Stimulated activated CD4-positive, alpha-beta T cell treated with anti-CD3 and anti-CD28 coated beads, Interleukin-15, amount 100 ng/mL, for 1 hour (primary cell): ENCODE data around the gene PGLYRP4.

Source experiments
- DNase-seq, 2 donors: peaks; one replicate each; pipeline ENCODE4 v3.0.0-alpha.2; 2020; ENCODE audit warnings: low read depth in 1 of 2, low spot score in 1 of 2

Gene PGLYRP4

GRCh38 chr1:153348511-153349362 lies at the start of gene PGLYRP4:
PGLYRP4 (minus strand) TSS chr1:153348841; CDS start chr1:153347932, 909 bp downstream.
- DNase-seq = no peak

GRCh38 chr1:153397924-153398651 lies 49.4 kb upstream of the PGLYRP4 start:
- DNase-seq = no peak

GRCh38 chr1:153397051-153397923 lies 48.6 kb upstream of the PGLYRP4 start:
- DNase-seq = no peak

GRCh38 chr1:153396461-153396860 lies 47.8 kb upstream of the PGLYRP4 start:
- no peak for DNase-seq

GRCh38 chr1:153395776-153396175 lies 47.1 kb upstream of the PGLYRP4 start:
- DNase-seq = no peak

GRCh38 chr1:153395136-153395685 lies 46.6 kb upstream of the PGLYRP4 start:
- DNase-seq = no peak

GRCh38 chr1:153394391-153394790 lies 45.8 kb upstream of the PGLYRP4 start:
- DNase-seq = no peak

- no peak for DNase-seq
These were observed 45.3 kb upstream of the PGLYRP4 start for GRCh38 chr1:153393926-153394325.

- DNase-seq = no peak
These were observed 44.2 kb upstream of the PGLYRP4 start for GRCh38 chr1:153392822-153393221.

- no peak for DNase-seq
These were observed 43.6 kb upstream of the PGLYRP4 start for GRCh38 chr1:153392258-153392657.

- no peak for DNase-seq
These were observed 42.5 kb upstream of the PGLYRP4 start, which contains the start of gene S100A8 for GRCh38 chr1:153390938-153391710. S100A8 (minus strand) TSS chr1:153391073; CDS start chr1:153390535, 538 bp downstream.

- DNase-seq = no peak
These were observed 41.6 kb upstream of the PGLYRP4 start for GRCh38 chr1:153389973-153390879.

- DNase-seq = no peak
These were observed 40.8 kb upstream of the PGLYRP4 start for GRCh38 chr1:153389401-153389800.

GRCh38 chr1:153387785-153388184 lies 39.1 kb upstream of the PGLYRP4 start:
- no peak for DNase-seq

- no peak for DNase-seq
These were observed 38.4 kb upstream of the PGLYRP4 start for GRCh38 chr1:153387001-153387400.

- DNase-seq = no peak
These were observed 37.9 kb upstream of the PGLYRP4 start for GRCh38 chr1:153386500-153386901.

- DNase-seq = no peak
These were observed 36.4 kb upstream of the PGLYRP4 start for GRCh38 chr1:153384958-153385580.

GRCh38 chr1:153380711-153381110 lies 32.1 kb upstream of the PGLYRP4 start:
- DNase-seq = no peak

GRCh38 chr1:153379591-153379990 lies 30.9 kb upstream of the PGLYRP4 start:
- no peak for DNase-seq
